HepG2 (cell line): ENCODE data around the gene FOXR1. TPM values are rescaled to one million over a fixed set of nuclear protein-coding genes. Genes with fewer than 3 reads are reported as not detected.
A peak's percentile ranks its signal among the peaks of the same experiment; 100 is the strongest.

Experiments used
- AGO2 ChIP-seq: fragments of 200-400 bp; formaldehyde crosslinking; optimal IDR thresholded peaks from 2 replicates; pipeline ENCODE3; 2017; ENCODE audit warnings: mild to moderate bottlenecking, low read depth, low read length, moderate library complexity
- ATF7 ChIP-seq, 2 experiments: fragments of 450-650 bp in 1 of 2; sonication (generic) in 1 of 2; formaldehyde crosslinking in 1 of 2; IDR thresholded peaks; 2 replicates each; pipeline versions ENCODE4 v1.4.0 to v1.6.1; 2016 to 2020; ENCODE audit warnings: antibody characterized with exemption in 1 of 2, mild to moderate bottlenecking in 1 of 2, missing genetic modification reagents in 1 of 2
- MLX ChIP-seq: IDR thresholded peaks from 2 replicates; pipeline ENCODE4 v1.6.1; 2016
- SAP130 ChIP-seq: IDR thresholded peaks from 2 replicates; pipeline ENCODE4 v1.6.1; 2016; ENCODE audit warnings: low read depth
- polyA plus RNA-seq, 8 experiments: library from polyadenylated mRNA; depleted of rRNA in 3 of 8; stranded (reverse) in 7 of 8; unstranded in 1 of 8; fragments of >200 nt; fragmentation: Illumina TruSeq in 4 of 8; extraction: Trizol in 4 of 8; gene quantifications; 2 replicates each; pipeline versions ENCODE4 v1.2.1 to v1.2.3, GENCODE V29; 2011 to 2016; ENCODE audit warnings: low read depth in 4 of 8, missing spikeins in 1 of 8, mixed read lengths in 1 of 8; ENCODE audit not compliant: insufficient read depth in 1 of 8
- total RNA-seq, 5 experiments: library from RNA; depleted of rRNA; stranded (reverse); fragments of >200 nt; fragmentation: Illumina TruSeq; extraction: Trizol; gene quantifications; 2 replicates each; pipeline ENCODE4 v1.2.3, GENCODE V29; 2016; ENCODE audit warnings: low read depth in 1 of 5
- TF ChIP-seq, protein P1 (sequence below): sonication (generic); formaldehyde crosslinking; IDR thresholded peaks from one replicate; pipeline ENCODE4 v1.5.1; 2020; ENCODE audit warnings: mild to moderate bottlenecking, missing genetic modification reagents; ENCODE audit errors: not compliant biosample characterization
- TF ChIP-seq, protein P2 (sequence below): IDR thresholded peaks from 2 replicates; pipeline ENCODE4 v1.6.1; 2016; ENCODE audit warnings: mild to moderate bottlenecking
- TF ChIP-seq, protein P3 (sequence below): fragments of 450-650 bp; IDR thresholded peaks from 2 replicates; pipeline ENCODE4 v1.6.1; 2017

The FOXR1 gene
- total and polyA plus RNA-seq, 2 of the 13 experiments (the other 11 are each of a cell fraction or from before 2014, with no cell fraction given) = not detected

- no peak for TF ChIP-seq MLX
- no peak for TF ChIP-seq ATF7 (IDR thresholded peaks at IDR 0.05)
- TF ChIP-seq ATF7 (CRISPR knock-in tag; IDR thresholded peaks at IDR 0.05) = no peak
- TF ChIP-seq SAP130 = peak; percentile 47; the same call in 1 of the 2 replicates
- TF ChIP-seq AGO2 = peak; percentile 32
- TF ChIP-seq, protein P1, sequence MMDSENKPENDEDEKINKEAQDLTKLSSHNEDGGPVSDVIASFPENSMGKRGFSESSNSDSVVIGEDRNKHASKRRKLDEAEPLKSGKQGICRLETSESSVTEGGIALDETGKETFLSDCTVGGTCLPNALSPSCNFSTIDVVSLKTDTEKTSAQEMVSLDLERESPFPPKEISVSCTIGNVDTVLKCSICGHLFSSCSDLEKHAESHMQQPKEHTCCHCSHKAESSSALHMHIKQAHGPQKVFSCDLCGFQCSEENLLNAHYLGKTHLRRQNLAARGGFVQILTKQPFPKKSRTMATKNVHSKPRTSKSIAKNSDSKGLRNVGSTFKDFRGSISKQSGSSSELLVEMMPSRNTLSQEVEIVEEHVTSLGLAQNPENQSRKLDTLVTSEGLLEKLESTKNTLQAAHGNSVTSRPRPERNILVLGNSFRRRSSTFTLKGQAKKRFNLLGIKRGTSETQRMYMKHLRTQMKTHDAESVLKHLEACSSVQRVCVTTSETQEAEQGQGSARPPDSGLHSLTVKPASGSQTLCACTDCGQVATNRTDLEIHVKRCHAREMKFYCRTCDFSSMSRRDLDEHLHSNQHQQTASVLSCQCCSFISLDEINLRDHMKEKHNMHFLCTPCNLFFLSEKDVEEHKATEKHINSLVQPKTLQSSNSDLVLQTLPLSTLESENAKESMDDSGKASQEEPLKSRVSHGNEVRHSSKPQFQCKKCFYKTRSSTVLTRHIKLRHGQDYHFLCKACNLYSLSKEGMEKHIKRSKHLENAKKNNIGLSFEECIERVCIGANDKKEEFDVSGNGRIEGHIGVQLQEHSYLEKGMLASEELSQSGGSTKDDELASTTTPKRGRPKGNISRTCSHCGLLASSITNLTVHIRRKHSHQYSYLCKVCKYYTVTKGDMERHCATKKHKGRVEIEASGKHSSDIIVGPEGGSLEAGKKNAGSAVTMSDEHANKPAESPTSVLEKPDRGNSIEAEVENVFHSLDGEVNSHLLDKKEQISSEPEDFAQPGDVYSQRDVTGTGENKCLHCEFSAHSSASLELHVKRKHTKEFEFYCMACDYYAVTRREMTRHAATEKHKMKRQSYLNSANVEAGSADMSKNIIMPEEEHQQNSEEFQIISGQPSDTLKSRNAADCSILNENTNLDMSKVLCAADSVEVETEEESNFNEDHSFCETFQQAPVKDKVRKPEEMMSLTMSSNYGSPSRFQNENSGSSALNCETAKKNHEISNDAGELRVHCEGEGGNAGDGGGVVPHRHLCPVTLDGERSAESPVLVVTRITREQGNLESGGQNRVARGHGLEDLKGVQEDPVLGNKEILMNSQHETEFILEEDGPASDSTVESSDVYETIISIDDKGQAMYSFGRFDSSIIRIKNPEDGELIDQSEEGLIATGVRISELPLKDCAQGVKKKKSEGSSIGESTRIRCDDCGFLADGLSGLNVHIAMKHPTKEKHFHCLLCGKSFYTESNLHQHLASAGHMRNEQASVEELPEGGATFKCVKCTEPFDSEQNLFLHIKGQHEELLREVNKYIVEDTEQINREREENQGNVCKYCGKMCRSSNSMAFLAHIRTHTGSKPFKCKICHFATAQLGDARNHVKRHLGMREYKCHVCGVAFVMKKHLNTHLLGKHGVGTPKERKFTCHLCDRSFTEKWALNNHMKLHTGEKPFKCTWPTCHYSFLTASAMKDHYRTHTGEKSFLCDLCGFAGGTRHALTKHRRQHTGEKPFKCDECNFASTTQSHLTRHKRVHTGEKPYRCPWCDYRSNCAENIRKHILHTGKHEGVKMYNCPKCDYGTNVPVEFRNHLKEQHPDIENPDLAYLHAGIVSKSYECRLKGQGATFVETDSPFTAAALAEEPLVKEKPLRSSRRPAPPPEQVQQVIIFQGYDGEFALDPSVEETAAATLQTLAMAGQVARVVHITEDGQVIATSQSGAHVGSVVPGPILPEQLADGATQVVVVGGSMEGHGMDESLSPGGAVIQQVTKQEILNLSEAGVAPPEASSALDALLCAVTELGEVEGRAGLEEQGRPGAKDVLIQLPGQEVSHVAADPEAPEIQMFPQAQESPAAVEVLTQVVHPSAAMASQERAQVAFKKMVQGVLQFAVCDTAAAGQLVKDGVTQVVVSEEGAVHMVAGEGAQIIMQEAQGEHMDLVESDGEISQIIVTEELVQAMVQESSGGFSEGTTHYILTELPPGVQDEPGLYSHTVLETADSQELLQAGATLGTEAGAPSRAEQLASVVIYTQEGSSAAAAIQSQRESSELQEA = no peak
- TF ChIP-seq, protein P2, sequence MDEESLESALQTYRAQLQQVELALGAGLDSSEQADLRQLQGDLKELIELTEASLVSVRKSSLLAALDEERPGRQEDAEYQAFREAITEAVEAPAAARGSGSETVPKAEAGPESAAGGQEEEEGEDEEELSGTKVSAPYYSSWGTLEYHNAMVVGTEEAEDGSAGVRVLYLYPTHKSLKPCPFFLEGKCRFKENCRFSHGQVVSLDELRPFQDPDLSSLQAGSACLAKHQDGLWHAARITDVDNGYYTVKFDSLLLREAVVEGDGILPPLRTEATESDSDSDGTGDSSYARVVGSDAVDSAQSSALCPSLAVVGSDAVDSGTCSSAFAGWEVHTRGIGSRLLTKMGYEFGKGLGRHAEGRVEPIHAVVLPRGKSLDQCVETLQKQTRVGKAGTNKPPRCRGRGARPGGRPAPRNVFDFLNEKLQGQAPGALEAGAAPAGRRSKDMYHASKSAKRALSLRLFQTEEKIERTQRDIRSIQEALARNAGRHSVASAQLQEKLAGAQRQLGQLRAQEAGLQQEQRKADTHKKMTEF (CRISPR knock-in tag) = no peak
- TF ChIP-seq, protein P3, sequence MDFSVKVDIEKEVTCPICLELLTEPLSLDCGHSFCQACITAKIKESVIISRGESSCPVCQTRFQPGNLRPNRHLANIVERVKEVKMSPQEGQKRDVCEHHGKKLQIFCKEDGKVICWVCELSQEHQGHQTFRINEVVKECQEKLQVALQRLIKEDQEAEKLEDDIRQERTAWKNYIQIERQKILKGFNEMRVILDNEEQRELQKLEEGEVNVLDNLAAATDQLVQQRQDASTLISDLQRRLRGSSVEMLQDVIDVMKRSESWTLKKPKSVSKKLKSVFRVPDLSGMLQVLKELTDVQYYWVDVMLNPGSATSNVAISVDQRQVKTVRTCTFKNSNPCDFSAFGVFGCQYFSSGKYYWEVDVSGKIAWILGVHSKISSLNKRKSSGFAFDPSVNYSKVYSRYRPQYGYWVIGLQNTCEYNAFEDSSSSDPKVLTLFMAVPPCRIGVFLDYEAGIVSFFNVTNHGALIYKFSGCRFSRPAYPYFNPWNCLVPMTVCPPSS = no peak
Measured at GRCh38 chr11:119025978-119026766, 54.6 kb downstream of the FOXR1 start (continued).
